ENCODE results near the gene NRG2.

The NRG2 gene

GRCh38 chr5:140033037-140033760 lies 9.9 kb downstream of the NRG2 start:
- no peak overlapping the region for H3K4me3 ChIP-seq (ENCODE audit: low read length)
- DNase-seq (ENCODE audit: low read depth), result no peak
- no peak for TF ChIP-seq CTCF (conservative IDR thresholded peaks at IDR 0.05; ENCODE audit: low read depth, low read length)

- DNase-seq (ENCODE audit: low read depth), result no peak
- H3K4me3 ChIP-seq (ENCODE audit: low read length), result no peak overlapping the region
- no peak for TF ChIP-seq CTCF (conservative IDR thresholded peaks at IDR 0.05; ENCODE audit: low read depth, low read length)
Observed at GRCh38 chr5:140032296-140032695, 10.8 kb downstream of the NRG2 start.

- no peak for TF ChIP-seq CTCF (conservative IDR thresholded peaks at IDR 0.05; ENCODE audit: low read depth, low read length)
- no peak overlapping the region for H3K4me3 ChIP-seq (ENCODE audit: low read length)
- no peak for DNase-seq (ENCODE audit: low read depth)
Observed at GRCh38 chr5:140027807-140028206, 15.3 kb downstream of the NRG2 start.

GRCh38 chr5:140025736-140026135 lies 17.4 kb downstream of the NRG2 start:
- H3K4me3 ChIP-seq (ENCODE audit: low read length), result no peak overlapping the region
- no peak for DNase-seq (ENCODE audit: low read depth)
- TF ChIP-seq CTCF (conservative IDR thresholded peaks at IDR 0.05; ENCODE audit: low read depth, low read length), result no peak

- H3K4me3 ChIP-seq (ENCODE audit: low read length), result no peak overlapping the region
- TF ChIP-seq CTCF (conservative IDR thresholded peaks at IDR 0.05; ENCODE audit: low read depth, low read length), result no peak
- DNase-seq (ENCODE audit: low read depth), result no peak
Observed at GRCh38 chr5:140024928-140025327, 18.2 kb downstream of the NRG2 start.

- no peak overlapping the region for H3K4me3 ChIP-seq (ENCODE audit: low read length)
- TF ChIP-seq CTCF (conservative IDR thresholded peaks at IDR 0.05; ENCODE audit: low read depth, low read length), result no peak
- DNase-seq (ENCODE audit: low read depth), result no peak
Observed at GRCh38 chr5:140023611-140024191, 19.4 kb downstream of the NRG2 start.

- no peak overlapping the region for H3K4me3 ChIP-seq (ENCODE audit: low read length)
- no peak for DNase-seq (ENCODE audit: low read depth)
- no peak for TF ChIP-seq CTCF (conservative IDR thresholded peaks at IDR 0.05; ENCODE audit: low read depth, low read length)
Observed at GRCh38 chr5:140020601-140021177, 22.4 kb downstream of the NRG2 start.
